H54 (cell line): ENCODE data around the gene CHIC1.
"Not testable (repeated sequence)": the region's sequence is repeated elsewhere in the genome, so short reads cannot be mapped to it uniquely, and the experiment has no call there.

Experiments
- DNase-seq: peaks from one replicate; pipeline ENCODE4 v3.0.0; 2011; ENCODE audit warnings: low spot score, mixed read lengths; ENCODE audit not compliant: insufficient read length
- FAIRE-seq: peaks from 3 replicates; lab custom pipeline; 2011; peaks lifted over from hg19 to GRCh38; lab: Jason Lieb, UNC
- POLR2A ChIP-seq: IDR thresholded peaks from 2 replicates; pipeline ENCODE4 v1.6.1; 2011; ENCODE audit warnings: low read depth, mild to moderate bottlenecking, low read length

The CHIC1 gene

DNA sequence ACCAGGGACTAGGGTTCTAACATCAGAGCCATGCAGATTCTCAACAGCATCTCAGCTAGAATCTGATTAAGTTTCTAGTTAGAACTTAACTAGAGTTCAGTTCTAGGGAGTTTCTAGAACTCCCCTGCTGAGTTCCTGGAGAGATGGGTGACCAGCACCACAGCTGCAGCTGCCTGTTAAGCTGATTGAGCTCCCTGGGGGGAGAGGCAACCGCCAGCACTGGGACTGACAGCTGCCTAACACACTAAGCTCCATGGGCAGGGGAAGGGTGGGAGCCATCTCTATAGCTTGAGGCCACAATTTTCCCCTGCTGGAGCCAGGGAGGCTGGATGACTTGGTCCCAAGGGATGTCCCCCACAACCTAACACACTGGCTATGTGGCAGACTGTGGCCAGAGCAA is 84.2 kb downstream of the CHIC1 start:
- TF ChIP-seq POLR2A, result no peak
- FAIRE-seq (no peak), DNase-seq (no peak)

- TF ChIP-seq POLR2A, result no peak
- DNase-seq (no peak), FAIRE-seq (no peak)
These were observed 84.8 kb downstream of the CHIC1 start for GRCh38 chrX:73647632-73648322.

DNA sequence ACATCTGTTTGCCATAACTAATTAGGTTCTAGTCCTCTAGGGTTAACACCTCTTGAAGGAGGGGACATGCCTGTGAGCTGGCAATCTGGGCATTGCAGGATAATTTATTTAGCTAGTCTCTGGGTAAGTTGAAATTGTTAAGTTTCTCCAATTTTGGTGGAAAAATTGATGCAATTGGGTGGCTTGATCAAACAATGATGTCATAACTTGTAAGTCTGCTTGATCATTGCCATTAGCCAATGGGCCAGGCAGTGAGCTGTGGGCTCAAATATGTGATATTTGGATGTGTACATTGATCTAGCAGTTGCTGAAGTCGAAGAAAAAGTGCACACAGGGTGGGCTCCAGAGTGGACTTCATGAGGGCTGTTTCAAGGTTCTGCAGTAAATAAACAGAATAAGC is 98.3 kb downstream of the CHIC1 start:
- DNase-seq, FAIRE-seq: not testable (repeated sequence)

DNA sequence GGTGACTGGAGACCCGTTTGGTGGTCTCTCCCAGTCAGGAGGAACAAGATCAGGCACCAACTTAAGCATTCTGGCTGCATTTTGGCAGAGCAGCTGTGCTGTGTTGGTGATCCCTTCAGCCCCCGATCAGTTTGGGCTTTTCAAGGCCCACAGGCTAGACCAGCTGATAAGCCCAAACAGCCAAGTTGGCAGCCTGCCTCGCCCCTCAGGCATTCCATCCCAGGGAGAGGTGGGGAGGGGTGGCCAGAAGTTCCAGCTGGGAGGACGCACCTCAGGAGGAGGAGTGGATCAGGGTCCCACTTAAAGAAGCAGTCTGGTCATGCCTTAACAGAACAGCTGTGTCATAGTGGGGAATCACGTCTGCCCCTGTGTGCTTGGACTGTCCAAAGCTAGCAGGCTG is 105.8 kb downstream of the CHIC1 start:
- no peak for FAIRE-seq
- no peak for DNase-seq

GRCh38 chrX:73681408-73681807 is 118.4 kb downstream of the CHIC1 start:
- DNase-seq, result no peak
- FAIRE-seq, result no peak
- no peak for TF ChIP-seq POLR2A

More for the DNA sequence above, 105.8 kb downstream of the CHIC1 start:
- no peak for TF ChIP-seq POLR2A

GRCh38 chrX:73683236-73683859 is 120.4 kb downstream of the CHIC1 start:
- no peak for DNase-seq
- FAIRE-seq, result no peak
- no peak for TF ChIP-seq POLR2A

GRCh38 chrX:73707014-73707413 is 144.0 kb downstream of the CHIC1 start:
- not testable (repeated sequence) for FAIRE-seq, DNase-seq

GRCh38 chrX:73728602-73729001 is 165.6 kb downstream of the CHIC1 start:
- FAIRE-seq, result no peak
- TF ChIP-seq POLR2A, result no peak
- no peak for DNase-seq
